ENCODE results near the gene TMEM200C.

TMEM200C gene

DNA sequence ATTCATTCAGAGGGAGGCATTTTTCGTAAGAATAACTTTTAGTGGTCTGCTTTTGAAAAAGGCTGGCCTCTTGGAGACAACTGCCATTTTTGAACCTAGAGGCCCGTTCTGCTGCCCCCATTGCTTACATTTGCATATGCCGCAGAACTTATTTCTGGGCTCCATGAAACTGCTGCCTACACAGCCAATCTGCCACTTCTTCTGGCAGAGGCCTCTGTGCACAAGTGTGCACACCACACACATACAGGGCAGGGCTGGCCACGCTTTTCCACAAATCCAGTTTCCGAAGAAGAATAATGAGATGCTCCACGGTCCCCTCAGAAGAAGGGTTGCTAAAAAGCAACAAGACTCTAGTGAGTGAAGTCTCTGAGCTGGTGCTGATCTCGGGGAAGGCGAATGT is 56.2 kb downstream of the TMEM200C start:
- 96 to 97% methylated on average over 8 of the region's 8 CpGs for WGBS, 2 experiments
- no peak overlapping the region for H3K4me3 ChIP-seq (ENCODE audit: insufficient read depth, low read depth, low read length)
- H3K36me3 ChIP-seq (ENCODE audit: control insufficient read depth, insufficient read depth, low read length), result no peaks in the 10 kb centered on the region
- H3K27me3 ChIP-seq (ENCODE audit: control insufficient read depth, insufficient read depth, low read length, poor library complexity, severe bottlenecking), result no peaks in the 10 kb centered on the region
- H3K9me3 ChIP-seq (ENCODE audit: control insufficient read depth, low read length), result no peaks in the 10 kb centered on the region
- H3K27ac ChIP-seq (ENCODE audit: insufficient read depth, low read depth, low read length, poor library complexity, severe bottlenecking), result no peak overlapping the region
- H3K4me1 ChIP-seq (ENCODE audit: control insufficient read depth, insufficient read depth, low read length), result no peaks in the 10 kb centered on the region
